Rectal smooth muscle tissue (tissue), 1 donor: ENCODE data around the gene DNAJC5G.
"Not testable (repeated sequence)": the region's sequence is repeated elsewhere in the genome, so short reads cannot be mapped to it uniquely, and the experiment has no call there.

Experiments used
- H3K27ac ChIP-seq: one replicate; pipeline ENCODE4 v1.7.0; 2013; ENCODE audit warnings: low read depth, low read length, inconsistent platforms
- H3K27me3 ChIP-seq: one replicate; pipeline ENCODE4 v1.7.0; 2013; ENCODE audit warnings: low read length; ENCODE audit not compliant: control insufficient read depth, insufficient read depth
- H3K36me3 ChIP-seq: one replicate; pipeline ENCODE4 v1.7.0; 2013; ENCODE audit warnings: low read length; ENCODE audit not compliant: control insufficient read depth, insufficient read depth
- H3K4me1 ChIP-seq: one replicate; pipeline ENCODE4 v1.7.0; 2013; ENCODE audit warnings: low read length; ENCODE audit not compliant: control insufficient read depth, insufficient read depth
- H3K4me3 ChIP-seq: one replicate; pipeline ENCODE4 v1.7.0; 2013; ENCODE audit warnings: low read length
- H3K9ac ChIP-seq: one replicate; pipeline ENCODE4 v1.7.0; 2013; ENCODE audit warnings: low read length

DNAJC5G gene

GRCh38 chr2:27308359-27308881 lies 33.2 kb downstream of the DNAJC5G start, which contains the start of gene UCN:
TSS of gene UCN (minus strand) at chr2:27308445. CDS start at chr2:27307895, 550 bp downstream.
- H3K4me3 ChIP-seq: no peak within 1 kb of the TSS
- H3K27me3 ChIP-seq: peaks cover 38% of the 10 kb centered on the region
- H3K9ac ChIP-seq: no peak within 1 kb of the TSS

GRCh38 chr2:27309651-27310050 lies 34.4 kb downstream of the DNAJC5G start:
- Histone ChIP-seq H3K36me3 (peaks cover 7% of the 10 kb centered on the region), H3K4me3 (no peak overlapping the region), H3K4me1 (no peaks in the 10 kb centered on the region), H3K27ac (no peak overlapping the region), H3K27me3 (peaks cover 37% of the 10 kb centered on the region), H3K9ac (no peak overlapping the region)

More at GRCh38 chr2:27308359-27308881, 33.2 kb downstream of the DNAJC5G start, which contains the start of gene UCN:
- H3K27ac ChIP-seq: no peak within 1 kb of the TSS
- peaks cover 7% of the 10 kb centered on the region for H3K36me3 ChIP-seq
- no peaks in the 10 kb centered on the region for H3K4me1 ChIP-seq

GRCh38 chr2:27312152-27312551 lies 36.9 kb downstream of the DNAJC5G start:
- H3K9ac ChIP-seq: no peak overlapping the region
- H3K4me3 ChIP-seq: no peak overlapping the region
- H3K36me3 ChIP-seq: peaks cover 7% of the 10 kb centered on the region
- H3K27ac ChIP-seq: no peak overlapping the region
- H3K4me1 ChIP-seq: no peaks in the 10 kb centered on the region
- H3K27me3 ChIP-seq: peaks cover 13% of the 10 kb centered on the region

DNA sequence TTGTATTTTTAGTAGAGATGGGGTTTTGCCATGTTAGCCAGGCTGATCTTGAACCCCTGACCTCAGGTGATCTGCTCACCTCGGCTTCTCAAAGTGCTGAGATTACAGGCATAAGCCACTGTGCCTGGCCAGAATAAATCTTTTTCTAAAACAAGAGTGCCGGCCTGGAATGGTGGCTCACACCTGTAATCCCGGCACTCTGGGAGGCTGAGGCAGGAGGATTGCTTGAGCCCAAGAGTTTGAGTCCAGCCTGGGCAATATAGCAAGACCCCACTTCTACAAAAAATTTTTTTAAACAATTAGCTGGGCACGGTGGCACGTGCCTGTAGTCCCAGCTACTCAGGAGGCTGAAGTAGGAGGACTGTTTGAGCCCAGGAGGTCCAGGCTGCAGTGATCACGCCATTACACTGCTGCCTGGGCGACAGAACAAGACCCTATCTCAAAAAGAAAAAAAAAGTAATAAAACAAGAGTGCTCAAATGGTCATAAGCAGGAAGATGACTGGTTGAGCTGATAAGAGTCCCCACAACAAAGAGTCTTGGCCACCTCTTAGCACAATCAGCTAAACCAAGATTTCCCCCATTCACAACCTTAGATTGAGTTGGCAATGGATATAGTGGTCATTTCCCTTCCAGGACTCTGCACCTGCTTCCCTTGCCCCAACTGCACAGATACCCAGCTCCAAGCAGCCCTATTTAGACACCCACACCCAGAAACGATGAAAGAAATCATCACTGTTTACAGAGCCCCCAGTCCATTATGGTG lies 38.8 kb downstream of the DNAJC5G start:
- no peak overlapping the region for H3K27ac ChIP-seq
- no peak overlapping the region for H3K4me3 ChIP-seq
- H3K9ac ChIP-seq: no peak overlapping the region
- no peaks in the 10 kb centered on the region for H3K4me1 ChIP-seq
- H3K36me3 ChIP-seq: peaks cover 7% of the 10 kb centered on the region
- H3K27me3 ChIP-seq: no peaks in the 10 kb centered on the region

- H3K4me1 ChIP-seq: no peaks in the 10 kb centered on the region
- no peak overlapping the region for H3K27ac ChIP-seq
- H3K27me3 ChIP-seq: no peaks in the 10 kb centered on the region
- H3K4me3 ChIP-seq: no peak overlapping the region
- peaks cover 7% of the 10 kb centered on the region for H3K36me3 ChIP-seq
- H3K9ac ChIP-seq: no peak overlapping the region
These were observed 39.5 kb downstream of the DNAJC5G start for GRCh38 chr2:27314709-27315108.

GRCh38 chr2:27315122-27315521 lies 39.9 kb downstream of the DNAJC5G start:
- no peaks in the 10 kb centered on the region for H3K4me1 ChIP-seq
- no peak overlapping the region for H3K27ac ChIP-seq
- no peaks in the 10 kb centered on the region for H3K27me3 ChIP-seq
- no peak overlapping the region for H3K9ac ChIP-seq
- H3K36me3 ChIP-seq: peaks cover 7% of the 10 kb centered on the region
- no peak overlapping the region for H3K4me3 ChIP-seq

DNA sequence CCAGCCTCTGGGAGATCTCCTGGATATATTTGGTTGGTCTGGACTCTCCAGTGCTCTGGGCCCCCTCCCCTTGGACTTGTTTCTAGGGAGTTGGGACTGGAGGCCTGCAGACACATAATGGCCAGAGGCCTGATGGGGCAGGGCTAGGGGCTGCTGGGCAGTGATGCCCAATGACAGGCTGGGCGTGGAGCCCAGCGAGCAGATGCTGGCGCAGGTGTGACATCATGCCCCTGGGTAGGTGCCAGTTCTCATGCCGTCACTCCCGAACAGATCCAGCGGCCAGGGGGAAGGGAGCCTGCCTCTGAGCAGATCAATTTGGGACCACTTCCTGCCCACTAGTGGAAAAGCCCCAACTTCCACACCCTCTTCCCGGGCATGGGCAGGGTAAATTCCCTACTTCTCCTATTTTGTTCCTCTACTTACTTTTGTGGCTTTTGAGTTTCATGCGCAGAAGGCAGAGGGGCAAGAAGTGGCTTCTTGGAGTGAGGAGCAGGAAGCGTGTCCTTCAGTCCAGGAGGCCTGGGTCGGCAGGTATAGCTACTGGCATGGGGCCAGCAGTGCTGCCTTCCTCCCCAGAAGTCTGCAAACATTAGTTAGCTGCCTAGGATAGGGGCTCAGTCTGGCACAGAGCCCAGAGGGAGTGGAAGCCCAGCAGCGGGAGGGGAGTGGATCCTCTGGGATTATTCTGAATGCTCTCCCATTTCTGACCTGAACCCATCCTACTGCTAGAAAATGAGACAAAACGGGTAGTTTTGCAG lies 41.6 kb downstream of the DNAJC5G start:
- Histone ChIP-seq H3K4me1 (no peaks in the 10 kb centered on the region), H3K9ac (no peak overlapping the region), H3K27ac (no peak overlapping the region), H3K27me3 (no peaks in the 10 kb centered on the region), H3K4me3 (no peak overlapping the region), H3K36me3 (peaks cover under 1% of the 10 kb centered on the region)

DNA sequence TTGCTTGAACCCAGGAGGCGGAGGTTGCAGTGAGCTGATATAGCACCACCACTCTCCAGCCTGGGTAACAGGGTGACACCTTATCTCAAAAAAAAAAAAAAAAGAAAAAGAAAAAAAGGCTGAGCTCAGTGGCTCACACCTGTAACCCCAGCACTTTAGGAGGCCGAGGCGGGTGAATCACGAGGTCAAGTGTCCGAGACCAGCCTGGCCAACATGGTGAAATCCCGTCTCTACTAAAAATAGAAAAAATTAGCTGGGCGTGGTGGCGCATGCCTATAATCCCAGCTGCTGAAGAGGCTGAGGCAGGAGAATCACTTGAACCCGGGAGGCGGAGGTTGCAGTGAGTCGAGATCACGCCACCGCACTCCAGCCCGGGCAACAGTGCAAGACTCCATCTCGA lies 44.6 kb downstream of the DNAJC5G start:
- H3K36me3 ChIP-seq, H3K4me3 ChIP-seq, H3K9ac ChIP-seq, H3K27me3 ChIP-seq, H3K27ac ChIP-seq: not testable (repeated sequence)
- H3K4me1 ChIP-seq: peaks cover 10% of the 10 kb centered on the region

- Histone ChIP-seq H3K27ac (no peak overlapping the region), H3K4me1 (peaks cover 10% of the 10 kb centered on the region), H3K27me3 (no peaks in the 10 kb centered on the region)
These were observed 45.8 kb downstream of the DNAJC5G start for GRCh38 chr2:27320958-27321543.

DNA sequence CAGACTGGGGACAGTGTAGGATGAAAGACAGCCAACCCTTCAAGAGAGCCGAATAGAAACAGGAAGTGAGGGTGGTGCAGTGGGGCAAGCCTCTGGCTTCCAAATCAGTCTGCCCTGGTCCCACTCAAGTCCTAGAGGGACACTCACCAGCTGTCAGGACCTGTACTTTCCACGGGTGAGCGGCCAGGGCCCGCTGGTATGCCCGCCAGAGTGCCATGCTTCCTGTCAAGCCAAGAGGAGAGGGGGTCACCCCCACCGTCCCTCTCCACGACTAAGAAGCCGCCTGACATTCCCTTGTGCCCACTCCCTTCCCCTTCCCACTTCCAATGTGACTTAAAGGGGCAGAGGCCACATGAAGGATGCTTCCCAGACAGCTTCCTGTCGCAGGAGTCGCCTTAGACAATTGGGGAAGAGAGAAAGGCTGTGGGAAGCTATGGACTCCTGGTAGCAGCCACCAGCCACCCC lies 47.1 kb downstream of the DNAJC5G start:
- Histone ChIP-seq H3K27me3 (no peaks in the 10 kb centered on the region), H3K27ac (peak overlapping the region; percentile 95), H3K4me3 (peak overlapping the region; percentile 96), H3K4me1 (peaks cover 10% of the 10 kb centered on the region), H3K9ac (peak overlapping the region; percentile 49), H3K36me3 (no peaks in the 10 kb centered on the region)

More at GRCh38 chr2:27320958-27321543, 45.8 kb downstream of the DNAJC5G start:
- Histone ChIP-seq H3K9ac (no peak overlapping the region), H3K4me3 (no peak overlapping the region), H3K36me3 (no peaks in the 10 kb centered on the region)

GRCh38 chr2:27322766-27323595 lies 47.7 kb downstream of the DNAJC5G start, which contains the start of gene MPV17:
TSS of gene MPV17 (minus strand) at chr2:27323097. CDS start at chr2:27322517, 580 bp downstream.
- peak within 1 kb of the TSS; percentile 95 for H3K27ac ChIP-seq
- peaks cover 3% of the 10 kb centered on the region for H3K36me3 ChIP-seq
- H3K4me3 ChIP-seq: peak within 1 kb of the TSS; percentile 96
- peak within 1 kb of the TSS; percentile 97 for H3K9ac ChIP-seq
- peaks cover 10% of the 10 kb centered on the region for H3K4me1 ChIP-seq
- no peaks in the 10 kb centered on the region for H3K27me3 ChIP-seq
